ENCODE measurements around the gene CRB3.

CRB3 gene

DNA sequence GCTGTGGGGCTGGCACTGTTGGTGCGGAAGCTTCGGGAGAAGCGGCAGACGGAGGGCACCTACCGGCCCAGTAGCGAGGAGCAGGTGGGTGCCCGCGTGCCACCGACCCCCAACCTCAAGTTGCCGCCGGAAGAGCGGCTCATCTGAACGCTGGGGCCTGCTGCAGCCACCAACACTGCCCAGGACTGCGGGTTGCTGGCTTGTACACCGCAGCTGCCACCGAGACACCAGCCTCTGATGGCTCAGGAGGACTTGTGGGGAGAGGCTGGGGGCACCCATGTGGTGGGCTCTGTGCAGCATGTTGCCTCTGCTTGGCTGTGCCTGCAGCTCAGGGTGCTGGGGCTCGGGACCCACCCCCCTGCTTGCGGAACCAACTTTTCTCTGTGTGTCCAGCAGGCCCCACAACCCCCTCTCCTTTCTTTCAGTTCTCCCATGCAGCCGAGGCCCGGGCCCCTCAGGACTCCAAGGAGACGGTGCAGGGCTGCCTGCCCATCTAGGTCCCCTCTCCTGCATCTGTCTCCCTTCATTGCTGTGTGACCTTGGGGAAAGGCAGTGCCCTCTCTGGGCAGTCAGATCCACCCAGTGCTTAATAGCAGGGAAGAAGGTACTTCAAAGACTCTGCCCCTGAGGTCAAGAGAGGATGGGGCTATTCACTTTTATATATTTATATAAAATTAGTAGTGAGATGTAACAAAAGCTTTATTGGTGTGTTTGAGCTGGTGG is 2.6 kb downstream of the CRB3 start:
- H3K4me3 ChIP-seq (ENCODE audit: low read depth, low read length), result no peak overlapping the region
- TF ChIP-seq CTCF (IDR thresholded peaks at IDR 0.05; ENCODE audit: control insufficient read depth, extremely low read depth, insufficient read depth), result no peak
- no peak for DNase-seq (ENCODE audit: low read depth)

GRCh38 chr19:6467384-6467783 is 3.3 kb downstream of the CRB3 start:
- DNase-seq (ENCODE audit: low read depth), result no peak
- H3K4me3 ChIP-seq (ENCODE audit: low read depth, low read length), result no peak overlapping the region
- TF ChIP-seq CTCF (IDR thresholded peaks at IDR 0.05; ENCODE audit: control insufficient read depth, extremely low read depth, insufficient read depth), result no peak

DNA sequence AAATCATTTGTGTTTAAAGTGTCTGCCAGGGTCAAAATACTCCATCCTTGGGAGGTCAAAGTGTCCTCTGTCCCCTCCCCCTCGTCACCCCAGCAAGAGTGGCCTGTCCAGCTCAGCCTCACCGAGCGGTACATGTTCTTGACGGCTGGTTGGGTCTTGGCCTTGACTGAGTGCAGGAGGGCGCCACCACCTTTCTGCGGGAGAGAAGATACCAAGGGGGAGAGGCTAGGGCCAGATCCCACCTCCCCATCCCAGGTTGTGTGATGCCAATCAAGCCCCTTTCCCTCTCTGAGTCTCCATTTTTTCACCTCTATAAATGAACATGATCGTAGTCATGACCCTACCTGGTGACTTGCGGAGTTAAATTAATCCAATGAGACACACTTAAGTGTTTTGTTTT is 6.1 kb downstream of the CRB3 start:
- no peak for DNase-seq (ENCODE audit: low read depth)
- no peak overlapping the region for H3K4me3 ChIP-seq (ENCODE audit: low read depth, low read length)
- TF ChIP-seq CTCF (IDR thresholded peaks at IDR 0.05; ENCODE audit: control insufficient read depth, extremely low read depth, insufficient read depth), result no peak

DNA sequence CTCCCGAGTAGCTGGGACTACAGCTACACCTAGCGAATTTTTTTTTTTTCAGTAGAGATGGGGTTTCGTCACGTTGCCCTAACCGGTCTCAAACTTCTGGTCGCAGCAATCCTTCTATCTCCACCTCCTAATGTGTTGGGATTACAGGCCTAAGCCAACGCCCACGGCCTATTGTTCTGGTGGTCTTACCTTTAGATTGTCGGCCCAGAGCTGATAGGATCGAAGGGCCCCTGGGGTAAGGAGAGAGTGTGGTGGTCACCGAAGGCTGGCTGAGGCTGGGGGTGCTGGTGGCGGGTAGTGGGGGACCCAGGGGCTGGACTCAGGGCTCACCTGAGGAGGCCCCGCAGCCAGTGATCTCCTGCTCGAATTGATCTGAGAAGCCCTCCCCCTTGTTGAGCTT is 7.0 kb downstream of the CRB3 start:
- DNase-seq (ENCODE audit: low read depth), result no peak
- TF ChIP-seq CTCF (IDR thresholded peaks at IDR 0.05; ENCODE audit: control insufficient read depth, extremely low read depth, insufficient read depth), result no peak
- H3K4me3 ChIP-seq (ENCODE audit: low read depth, low read length), result no peak overlapping the region

- no peak for DNase-seq (ENCODE audit: low read depth)
- no peak overlapping the region for H3K4me3 ChIP-seq (ENCODE audit: low read depth, low read length)
- no peak for TF ChIP-seq CTCF (IDR thresholded peaks at IDR 0.05; ENCODE audit: control insufficient read depth, extremely low read depth, insufficient read depth)
Observed at GRCh38 chr19:6472713-6473112, 8.6 kb downstream of the CRB3 start.

- no peak for TF ChIP-seq CTCF (IDR thresholded peaks at IDR 0.05; ENCODE audit: control insufficient read depth, extremely low read depth, insufficient read depth)
- no peak for DNase-seq (ENCODE audit: low read depth)
- H3K4me3 ChIP-seq (ENCODE audit: low read depth, low read length), result no peak overlapping the region
Observed at GRCh38 chr19:6473647-6474046, 9.6 kb downstream of the CRB3 start.
